Fibroblast of the conjunctiva (primary cell): ENCODE measurements around the gene PDE4D.

Experiments used
- DNase-seq: peaks from one replicate; pipeline ENCODE4 v3.0.0-alpha.2; 2010; ENCODE audit warnings: low read depth

Gene PDE4D

GRCh38 chr5:59360130-59360555 is 533.4 kb downstream of the PDE4D start:
- no peak for DNase-seq

GRCh38 chr5:59358005-59358861 is 535.3 kb downstream of the PDE4D start:
- peak; percentile 18 for DNase-seq

GRCh38 chr5:59357381-59357977 is 536.0 kb downstream of the PDE4D start:
- DNase-seq: no peak

- no peak for DNase-seq
These were observed 536.6 kb downstream of the PDE4D start for GRCh38 chr5:59356813-59357380.

- no peak for DNase-seq
These were observed 538.7 kb downstream of the PDE4D start for GRCh38 chr5:59354811-59355210.

GRCh38 chr5:59354274-59354673 is 539.3 kb downstream of the PDE4D start:
- DNase-seq: no peak

GRCh38 chr5:59351076-59351794 is 542.3 kb downstream of the PDE4D start:
- DNase-seq: peak; percentile 17

- no peak for DNase-seq
These were observed 545.3 kb downstream of the PDE4D start for GRCh38 chr5:59348189-59348588.

- DNase-seq: no peak
These were observed 546.5 kb downstream of the PDE4D start for GRCh38 chr5:59346982-59347381.

GRCh38 chr5:59346514-59346913 is 547.0 kb downstream of the PDE4D start:
- no peak for DNase-seq

- DNase-seq: no peak
These were observed 551.3 kb downstream of the PDE4D start for GRCh38 chr5:59342181-59342580.

- DNase-seq: no peak
These were observed 551.8 kb downstream of the PDE4D start for GRCh38 chr5:59341760-59342159.

- no peak for DNase-seq
These were observed 552.4 kb downstream of the PDE4D start for GRCh38 chr5:59341155-59341554.

GRCh38 chr5:59340637-59341036 is 552.9 kb downstream of the PDE4D start:
- no peak for DNase-seq

GRCh38 chr5:59337240-59337639 is 556.3 kb downstream of the PDE4D start:
- no peak for DNase-seq

- no peak for DNase-seq
These were observed 558.0 kb downstream of the PDE4D start for GRCh38 chr5:59335544-59335943.

GRCh38 chr5:59333416-59333815 is 560.1 kb downstream of the PDE4D start:
- DNase-seq: no peak

- DNase-seq: no peak
These were observed 561.1 kb downstream of the PDE4D start for GRCh38 chr5:59332236-59332973.

- no peak for DNase-seq
These were observed 562.8 kb downstream of the PDE4D start for GRCh38 chr5:59330680-59331079.

GRCh38 chr5:59328709-59329296 is 564.7 kb downstream of the PDE4D start:
- peak; percentile 70 for DNase-seq

GRCh38 chr5:59327191-59327980 is 566.1 kb downstream of the PDE4D start:
- DNase-seq: no peak
